Sigmoid colon (tissue), 4 donors: Measurements from ENCODE around the gene BBS2.

ENCODE experiments used
- EP300 ChIP-seq, 4 donors: sonication (generic); formaldehyde crosslinking; IDR thresholded peaks; one replicate each; pipeline ENCODE4 v1.6.1; 2017; ENCODE audit warnings: antibody characterized with exemption in 4 of 4
- POLR2A ChIP-seq, 2 donors: fragments of 450-650 bp; IDR thresholded peaks; one replicate each; pipeline ENCODE4 v1.6.1; 2016; ENCODE audit warnings: antibody characterized with exemption in 2 of 2, mild to moderate bottlenecking in 2 of 2, moderate library complexity in 2 of 2
- POLR2AphosphoS5 ChIP-seq, 4 donors: sonication (generic); formaldehyde crosslinking; IDR thresholded peaks; one replicate each; pipeline ENCODE4 v1.6.1; 2017; ENCODE audit warnings: antibody characterized with exemption in 4 of 4
- TF ChIP-seq, protein P1 (sequence below), 4 experiments: fragments of 450-650 bp in 3 of 4; fragments of 200-600 bp in 1 of 4; IDR thresholded peaks; one replicate each; pipeline ENCODE4 v1.5.1; 2016 to 2019; ENCODE audit warnings: antibody characterized with exemption in 4 of 4, mild to moderate bottlenecking in 3 of 4, moderate library complexity in 2 of 4

DNA sequence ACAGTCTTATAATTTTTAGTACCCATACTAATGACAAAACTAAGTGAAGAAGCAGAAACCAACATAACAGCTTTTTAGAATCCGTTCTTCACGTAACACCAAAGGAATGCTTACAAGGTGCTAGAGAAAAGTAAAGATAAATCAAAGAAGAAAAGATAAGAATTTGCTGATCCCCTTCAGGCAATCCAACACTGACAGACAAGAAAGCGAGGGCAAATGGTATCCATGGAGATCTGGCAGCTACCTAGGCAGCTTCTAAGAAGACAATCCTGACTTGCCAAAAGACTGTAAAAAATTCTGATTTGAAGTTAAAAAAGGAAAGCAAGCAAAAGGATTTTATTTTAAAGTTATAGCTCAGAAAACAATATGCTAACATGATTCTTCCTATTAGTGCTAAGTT is 14.6 kb downstream of the BBS2 start:
- TF ChIP-seq POLR2A (IDR thresholded peaks at IDR 0.05) (no peak), POLR2AphosphoS5 (IDR thresholded peaks at IDR 0.05) (no peak), EP300 (IDR thresholded peaks at IDR 0.05) (no peak)
- TF ChIP-seq, protein P1, sequence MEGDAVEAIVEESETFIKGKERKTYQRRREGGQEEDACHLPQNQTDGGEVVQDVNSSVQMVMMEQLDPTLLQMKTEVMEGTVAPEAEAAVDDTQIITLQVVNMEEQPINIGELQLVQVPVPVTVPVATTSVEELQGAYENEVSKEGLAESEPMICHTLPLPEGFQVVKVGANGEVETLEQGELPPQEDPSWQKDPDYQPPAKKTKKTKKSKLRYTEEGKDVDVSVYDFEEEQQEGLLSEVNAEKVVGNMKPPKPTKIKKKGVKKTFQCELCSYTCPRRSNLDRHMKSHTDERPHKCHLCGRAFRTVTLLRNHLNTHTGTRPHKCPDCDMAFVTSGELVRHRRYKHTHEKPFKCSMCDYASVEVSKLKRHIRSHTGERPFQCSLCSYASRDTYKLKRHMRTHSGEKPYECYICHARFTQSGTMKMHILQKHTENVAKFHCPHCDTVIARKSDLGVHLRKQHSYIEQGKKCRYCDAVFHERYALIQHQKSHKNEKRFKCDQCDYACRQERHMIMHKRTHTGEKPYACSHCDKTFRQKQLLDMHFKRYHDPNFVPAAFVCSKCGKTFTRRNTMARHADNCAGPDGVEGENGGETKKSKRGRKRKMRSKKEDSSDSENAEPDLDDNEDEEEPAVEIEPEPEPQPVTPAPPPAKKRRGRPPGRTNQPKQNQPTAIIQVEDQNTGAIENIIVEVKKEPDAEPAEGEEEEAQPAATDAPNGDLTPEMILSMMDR (IDR thresholded peaks at IDR 0.05) = no peak
